Measurements from ENCODE around the gene NCOA3.

Gene NCOA3

DNA sequence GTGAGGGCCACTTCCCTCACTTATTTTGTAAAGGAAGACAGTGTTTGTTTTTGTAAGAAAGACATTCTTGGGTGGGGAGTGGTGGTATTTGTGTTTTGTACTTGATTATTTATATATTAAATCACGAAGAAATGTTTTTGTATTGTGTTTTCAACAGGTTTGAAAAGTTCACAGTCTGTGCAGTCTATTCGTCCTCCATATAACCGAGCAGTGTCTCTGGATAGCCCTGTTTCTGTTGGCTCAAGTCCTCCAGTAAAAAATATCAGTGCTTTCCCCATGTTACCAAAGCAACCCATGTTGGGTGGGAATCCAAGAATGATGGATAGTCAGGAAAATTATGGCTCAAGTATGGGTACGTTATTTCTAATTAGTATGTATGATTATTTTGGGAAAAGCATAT is 137.2 kb downstream of the NCOA3 start:
- no peak for DNase-seq (ENCODE audit: low read depth)

GRCh38 chr20:47642118-47642517 is 140.4 kb downstream of the NCOA3 start:
- DNase-seq (ENCODE audit: low read depth), result no peak

- DNase-seq (ENCODE audit: low read depth), result no peak
Observed at GRCh38 chr20:47642624-47643023, 140.9 kb downstream of the NCOA3 start.

DNA sequence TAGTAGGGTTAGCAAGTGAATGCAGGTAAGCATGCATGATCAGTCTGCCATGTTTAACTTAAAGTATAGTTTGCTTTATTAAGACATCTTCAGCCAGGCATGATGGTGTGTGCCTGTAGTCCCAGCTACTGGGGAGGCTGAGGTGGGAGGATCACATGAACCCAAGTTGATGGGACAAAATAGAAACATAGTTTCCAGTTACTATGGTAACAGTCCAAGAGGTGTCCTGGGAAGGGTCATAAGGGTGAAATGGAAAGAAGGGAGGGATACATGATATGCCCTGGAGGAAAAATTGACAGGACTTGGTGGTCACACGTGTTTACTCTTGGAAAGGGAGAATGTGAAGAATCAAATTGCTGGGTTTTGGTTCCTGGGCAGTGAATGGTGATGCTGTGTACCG is 143.9 kb downstream of the NCOA3 start:
- no peak for DNase-seq (ENCODE audit: low read depth)

DNA sequence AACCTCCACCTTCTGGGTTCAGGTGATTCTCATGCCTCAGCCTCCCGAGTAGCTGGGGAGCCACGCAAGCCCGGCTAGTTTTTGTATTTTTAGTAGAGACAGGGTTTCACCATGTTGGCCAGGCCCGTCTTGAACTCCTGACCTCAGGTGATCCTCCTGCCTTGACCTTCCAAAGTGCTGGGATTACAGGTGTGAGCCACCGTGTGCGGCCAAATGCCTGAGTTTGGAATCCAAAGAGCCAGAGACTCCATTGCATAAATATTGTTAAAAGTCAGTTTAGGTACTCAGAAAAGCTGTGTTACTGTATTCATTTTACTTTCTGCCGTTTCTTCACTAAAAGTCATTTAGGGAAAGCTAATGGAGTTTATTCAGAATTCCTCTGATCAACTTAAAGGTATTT is 146.3 kb downstream of the NCOA3 start:
- no peak for DNase-seq (ENCODE audit: low read depth)

GRCh38 chr20:47648943-47649342 is 147.3 kb downstream of the NCOA3 start:
- no peak for DNase-seq (ENCODE audit: low read depth)

DNA sequence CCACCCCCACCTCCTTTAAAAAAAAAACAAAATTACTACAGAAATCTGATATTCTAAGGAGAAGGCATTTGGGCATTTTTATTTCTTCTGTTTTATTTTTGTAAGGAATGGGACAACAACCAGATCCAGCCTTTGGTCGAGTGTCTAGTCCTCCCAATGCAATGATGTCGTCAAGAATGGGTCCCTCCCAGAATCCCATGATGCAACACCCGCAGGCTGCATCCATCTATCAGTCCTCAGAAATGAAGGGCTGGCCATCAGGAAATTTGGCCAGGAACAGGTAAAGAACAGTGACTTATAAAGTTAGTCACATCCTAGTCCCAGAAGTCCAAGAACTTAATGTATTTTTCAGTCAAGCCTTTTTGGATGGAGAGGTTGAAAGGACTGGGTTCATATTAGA is 150.6 kb downstream of the NCOA3 start:
- DNase-seq (ENCODE audit: low read depth), result no peak

DNA sequence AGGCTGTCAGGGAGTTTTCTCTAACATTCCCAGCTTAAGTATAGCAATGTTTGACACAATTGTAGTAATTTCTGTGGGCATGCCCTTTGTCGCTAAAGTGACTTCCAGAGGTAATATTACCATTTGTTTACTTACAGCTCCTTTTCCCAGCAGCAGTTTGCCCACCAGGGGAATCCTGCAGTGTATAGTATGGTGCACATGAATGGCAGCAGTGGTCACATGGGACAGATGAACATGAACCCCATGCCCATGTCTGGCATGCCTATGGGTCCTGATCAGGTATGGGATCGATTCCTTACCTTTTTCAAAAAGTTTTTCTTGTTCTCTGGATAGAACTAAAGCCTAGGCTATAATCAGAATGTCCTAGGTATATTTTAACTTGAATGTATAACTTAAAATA is 151.1 kb downstream of the NCOA3 start:
- DNase-seq (ENCODE audit: low read depth), result no peak

DNA sequence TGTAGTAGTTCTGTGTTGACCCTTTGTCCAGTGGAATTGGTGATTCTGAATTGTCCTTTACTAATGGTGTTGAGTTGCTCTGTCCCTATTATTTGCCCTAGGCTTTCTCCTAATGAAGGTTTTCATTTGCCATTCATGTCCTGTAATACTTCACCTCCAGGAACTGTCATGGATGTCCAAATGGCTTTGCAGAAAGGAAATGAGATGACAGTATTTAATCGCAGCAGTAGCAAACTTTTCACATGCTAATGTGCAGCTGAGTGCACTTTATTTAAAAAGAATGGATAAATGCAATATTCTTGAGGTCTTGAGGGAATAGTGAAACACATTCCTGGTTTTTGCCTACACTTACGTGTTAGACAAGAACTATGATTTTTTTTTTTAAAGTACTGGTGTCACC is 152.2 kb downstream of the NCOA3 start:
- DNase-seq (ENCODE audit: low read depth), result no peak

DNA sequence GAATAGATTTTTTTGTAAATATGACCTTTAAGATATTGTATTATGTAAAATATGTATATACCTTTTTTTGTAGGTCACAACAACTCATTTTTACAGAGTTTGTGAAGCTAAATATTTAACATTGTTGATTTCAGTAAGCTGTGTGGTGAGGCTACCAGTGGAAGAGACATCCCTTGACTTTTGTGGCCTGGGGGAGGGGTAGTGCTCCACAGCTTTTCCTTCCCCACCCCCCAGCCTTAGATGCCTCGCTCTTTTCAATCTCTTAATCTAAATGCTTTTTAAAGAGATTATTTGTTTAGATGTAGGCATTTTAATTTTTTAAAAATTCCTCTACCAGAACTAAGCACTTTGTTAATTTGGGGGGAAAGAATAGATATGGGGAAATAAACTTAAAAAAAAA is 152.7 kb downstream of the NCOA3 start:
- no peak for DNase-seq (ENCODE audit: low read depth)

DNA sequence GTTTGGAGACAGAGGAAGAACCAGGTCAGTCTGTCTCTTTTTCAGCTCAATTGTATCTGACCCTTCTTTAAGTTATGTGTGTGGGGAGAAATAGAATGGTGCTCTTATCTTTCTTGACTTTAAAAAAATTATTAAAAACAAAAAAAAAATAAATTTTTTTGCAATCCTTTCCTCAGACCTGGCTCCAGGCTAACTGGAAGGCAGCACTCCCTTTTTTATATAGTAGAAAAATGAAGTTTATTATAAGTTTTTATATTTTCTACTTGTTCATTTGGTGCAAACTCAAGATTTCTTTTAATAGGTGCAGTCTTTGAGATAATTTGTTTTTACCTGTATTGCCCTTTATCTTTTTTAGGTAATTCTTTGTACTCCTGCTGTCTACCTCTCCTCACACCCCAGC is 153.9 kb downstream of the NCOA3 start:
- DNase-seq (ENCODE audit: low read depth), result no peak

GRCh38 chr20:47656318-47656717 is 154.6 kb downstream of the NCOA3 start:
- no peak for DNase-seq (ENCODE audit: low read depth)

GRCh38 chr20:47659904-47660601 is 158.4 kb downstream of the NCOA3 start:
- DNase-seq (ENCODE audit: low read depth), result no peak

DNA sequence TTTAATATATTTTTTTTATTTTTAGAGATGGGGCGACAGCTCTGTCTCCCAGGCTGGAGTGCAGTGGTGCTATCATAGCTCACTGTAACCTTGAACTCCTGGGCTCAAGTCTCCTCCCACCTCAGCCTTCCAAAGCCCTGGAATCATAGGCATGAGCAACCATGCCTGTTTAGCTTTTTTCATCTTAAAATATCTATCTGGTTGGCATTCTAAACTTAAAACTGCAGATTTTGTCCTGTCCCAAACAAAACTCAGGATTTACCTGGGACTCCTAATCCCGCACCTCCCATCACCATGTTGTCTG is 158.9 kb downstream of the NCOA3 start:
- no peak for DNase-seq (ENCODE audit: low read depth)

DNA sequence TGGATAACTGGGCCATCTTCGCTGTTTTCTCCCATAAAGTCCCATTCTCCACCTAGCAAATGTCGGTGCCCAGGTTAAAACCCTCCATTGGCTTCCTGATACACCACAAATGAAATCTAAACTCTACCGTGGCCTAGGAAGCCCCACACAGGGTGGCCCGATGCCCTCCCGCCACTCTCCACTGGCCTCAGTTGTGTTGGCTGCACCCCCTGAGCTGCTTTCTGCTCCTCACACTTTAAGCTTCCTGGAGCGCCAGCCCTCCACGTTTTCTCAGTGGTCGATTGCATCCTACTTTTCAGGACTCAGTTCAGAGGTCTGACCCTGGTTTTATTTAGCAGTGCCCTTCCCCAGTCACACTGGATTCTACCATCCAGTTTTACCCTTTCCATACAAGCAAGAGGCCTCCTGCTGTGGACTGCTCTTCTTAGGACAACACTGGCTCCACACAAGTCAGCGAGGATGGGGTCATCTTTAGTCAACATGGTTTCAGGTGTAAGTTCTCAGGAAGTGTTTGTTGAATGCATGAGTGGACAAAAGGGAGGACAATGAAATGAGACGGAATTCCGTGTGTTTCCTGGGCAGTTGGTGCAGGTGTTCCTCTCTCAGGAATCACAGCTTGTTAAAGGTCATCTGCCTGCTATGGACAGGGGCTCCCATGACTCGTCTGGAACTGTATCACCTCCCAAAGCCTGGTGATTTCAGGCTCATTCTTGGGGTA is 159.5 kb downstream of the NCOA3 start:
- DNase-seq (ENCODE audit: low read depth), result no peak

GRCh38 chr20:47661714-47662113 is 160.0 kb downstream of the NCOA3 start:
- no peak for DNase-seq (ENCODE audit: low read depth)

DNA sequence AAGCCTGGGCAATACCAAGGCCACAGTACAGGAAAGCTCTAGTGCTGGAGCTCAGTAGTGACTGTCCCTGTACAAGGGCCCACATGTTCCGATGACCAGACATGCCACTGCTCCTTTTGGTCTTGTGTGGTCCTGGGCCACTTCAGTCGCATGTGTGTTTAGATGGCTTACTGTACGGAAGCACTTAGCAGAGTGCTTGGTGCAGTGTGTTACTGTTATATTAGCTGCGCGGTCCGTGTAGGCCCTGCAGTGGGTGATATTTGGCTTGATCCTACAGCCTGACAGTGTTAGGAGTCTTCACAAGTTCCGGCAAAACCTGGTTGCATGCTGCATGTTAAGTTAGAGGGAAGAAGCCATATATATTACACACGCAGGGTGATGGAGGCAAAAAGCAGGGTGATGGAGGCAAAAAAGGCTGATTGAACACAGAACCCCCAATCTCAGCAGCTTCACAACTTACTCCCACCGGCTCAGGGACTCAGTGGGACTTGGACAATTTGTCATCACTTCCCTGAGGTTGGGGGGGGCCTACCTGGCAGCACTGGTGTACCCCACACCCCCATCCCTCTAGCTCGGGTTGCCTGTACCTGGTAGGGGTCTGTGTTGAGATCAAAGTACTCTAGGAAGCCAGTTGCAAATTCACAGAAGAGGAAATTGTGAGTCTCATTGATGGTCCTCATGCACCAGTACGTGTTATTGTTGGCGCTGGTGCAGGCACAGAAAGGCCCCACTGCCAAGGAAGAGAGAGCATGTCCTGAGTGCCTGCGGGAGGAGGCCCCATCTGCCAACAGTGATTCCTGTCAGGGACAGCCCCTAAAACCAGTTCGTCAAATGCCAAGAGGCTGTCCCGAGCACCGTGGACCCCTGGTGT is 161.0 kb downstream of the NCOA3 start:
- DNase-seq (ENCODE audit: low read depth), result no peak

DNA sequence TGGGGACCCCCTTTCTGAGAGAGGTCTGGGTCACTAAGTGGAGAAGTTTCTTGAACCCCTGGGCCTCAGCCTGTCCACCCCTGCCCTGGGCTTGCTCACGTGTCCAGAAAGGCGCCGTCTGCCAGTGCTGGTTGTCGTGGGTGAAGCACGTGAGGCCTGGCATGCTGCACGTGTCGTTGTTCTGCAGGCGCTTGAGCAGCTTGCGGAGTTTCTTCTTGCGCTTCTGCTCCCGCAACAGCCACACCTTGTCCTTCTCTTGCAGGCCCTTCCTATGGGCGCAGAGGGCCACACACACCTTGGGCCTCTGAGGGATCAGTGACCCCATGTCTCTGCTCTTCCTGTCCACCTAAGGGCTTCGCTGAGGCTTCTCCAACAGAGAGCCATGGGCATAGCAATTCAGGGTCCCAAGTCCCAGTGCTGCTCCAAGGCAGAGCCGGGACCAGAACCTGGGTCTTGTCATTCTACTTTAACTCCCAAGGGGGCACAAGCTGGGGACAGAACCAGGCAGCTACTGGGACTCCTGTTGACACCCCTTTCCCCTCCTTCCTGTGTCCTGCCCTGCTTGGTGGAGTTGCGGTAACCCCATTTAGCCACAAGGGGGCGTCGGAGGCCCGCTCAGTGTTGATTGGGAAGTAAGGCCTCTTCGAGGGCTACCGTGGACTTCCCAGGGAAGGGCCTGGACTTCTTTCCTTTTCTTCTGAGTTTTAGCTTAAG is 161.8 kb downstream of the NCOA3 start:
- peak; percentile 83 for DNase-seq (ENCODE audit: low read depth)

DNA sequence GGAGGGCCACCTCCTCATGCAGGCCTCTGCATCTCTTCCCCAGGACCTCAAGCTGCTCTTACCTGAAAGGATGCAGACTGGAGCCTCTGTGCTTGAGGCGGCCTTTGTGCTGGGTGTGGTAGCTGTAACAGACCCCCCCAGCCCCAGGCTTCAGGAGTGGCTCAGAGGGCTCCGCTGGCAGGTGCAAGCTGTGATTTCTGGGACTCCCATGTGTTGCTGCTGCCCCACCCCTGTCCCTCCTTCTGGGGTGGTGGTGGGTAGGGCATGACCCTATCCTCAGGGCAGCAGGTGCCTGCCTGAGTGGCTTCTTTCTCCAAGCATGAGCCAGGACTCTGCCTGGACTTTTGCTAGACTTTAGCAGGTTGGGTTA is 162.4 kb downstream of the NCOA3 start:
- DNase-seq (ENCODE audit: low read depth), result no peak

DNA sequence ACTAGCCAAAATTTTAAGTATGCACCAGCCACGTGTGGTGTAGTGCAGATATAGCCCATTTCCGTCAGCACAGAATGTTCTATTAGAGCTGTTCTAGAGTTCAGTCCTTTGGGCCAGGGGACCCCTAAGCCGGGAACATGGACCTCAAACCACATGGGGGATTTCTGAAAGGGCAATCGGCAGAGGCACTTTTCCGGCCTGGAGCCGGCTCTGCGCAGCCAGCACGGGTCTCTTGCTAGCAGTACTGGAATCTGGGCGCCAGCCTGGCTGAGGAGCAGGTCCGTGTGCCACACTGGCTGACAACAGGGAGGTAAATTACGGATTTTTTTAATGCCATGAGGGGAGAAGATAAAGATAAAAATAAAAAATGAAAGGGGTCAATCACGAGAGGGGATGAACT is 163.1 kb downstream of the NCOA3 start:
- DNase-seq (ENCODE audit: low read depth), result no peak

DNA sequence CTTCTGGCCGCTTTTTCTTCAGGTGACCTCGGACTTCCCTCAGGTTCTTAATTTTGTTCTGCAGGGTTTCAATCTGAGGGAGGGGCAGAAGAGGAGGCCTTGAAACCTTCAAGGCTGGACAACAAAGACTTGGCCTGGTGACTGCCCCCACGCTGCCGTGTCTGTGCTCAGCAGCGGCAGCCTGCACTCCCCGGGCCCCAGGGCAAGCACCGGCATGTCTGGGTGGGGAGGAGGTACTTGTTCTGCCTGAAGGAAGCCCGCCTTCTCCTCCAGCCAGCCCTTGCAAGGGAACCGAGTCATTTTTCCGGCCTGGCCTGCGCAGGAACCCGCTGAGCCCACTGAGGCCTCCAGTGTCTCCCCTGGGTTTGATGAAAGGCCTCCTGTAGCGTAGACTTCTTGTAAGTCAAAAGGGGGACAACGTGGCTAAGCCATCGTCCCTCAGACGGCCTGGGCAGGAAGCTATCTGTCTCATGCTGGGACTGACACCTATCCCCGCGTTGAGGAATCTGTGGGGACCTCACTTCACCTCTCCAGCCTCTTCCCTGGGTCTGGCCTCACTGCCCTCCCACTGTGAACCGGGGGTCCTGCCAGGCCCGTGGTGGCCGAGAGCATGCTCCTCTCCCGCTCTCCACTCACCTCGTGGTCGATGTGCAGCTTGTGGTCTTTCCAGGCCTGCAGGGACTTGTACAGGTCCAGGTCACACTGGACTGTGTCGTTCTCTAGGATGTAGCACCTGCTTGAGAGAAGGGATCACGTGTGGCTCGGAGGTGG is 163.7 kb downstream of the NCOA3 start:
- no peak for DNase-seq (ENCODE audit: low read depth)

DNA sequence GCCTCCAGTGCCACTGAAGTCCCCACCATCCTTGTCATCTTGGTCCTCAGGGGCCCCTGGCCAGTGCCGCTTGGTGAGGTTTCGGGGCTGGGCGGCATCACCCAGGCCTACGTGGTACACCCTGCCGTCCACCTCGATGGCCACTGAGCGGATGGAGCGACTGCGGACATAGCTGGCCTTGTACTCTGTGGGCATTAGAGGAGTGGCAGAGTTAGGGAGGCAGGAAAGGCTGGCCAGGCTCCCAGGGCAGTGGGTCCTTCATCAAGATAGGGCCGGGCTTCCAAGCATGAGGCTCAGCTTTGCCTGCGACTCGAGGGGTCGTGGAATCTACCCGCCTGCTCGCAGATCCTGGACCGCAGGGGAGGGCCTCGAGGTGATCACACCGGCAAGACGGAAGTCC is 164.6 kb downstream of the NCOA3 start:
- no peak for DNase-seq (ENCODE audit: low read depth)
